ENCODE data around the gene ADGRB2. TPM values are rescaled to one million over a fixed set of nuclear protein-coding genes. Genes with fewer than 3 reads are reported as not detected.
A peak's percentile ranks its signal among the peaks of the same experiment; 100 is the strongest.

The ADGRB2 gene
- total RNA-seq, 1 donor from 2014 or later: 7.1 TPM

GRCh38 chr1:31732751-31733289 lies 31.3 kb downstream of the ADGRB2 start:
- no peak for DNase-seq (ENCODE audit: low spot score)
- Histone ChIP-seq H3K36me3 (no peaks in the 10 kb centered on the region), H4K20me1 (ENCODE audit: low read depth) (peaks cover 4% of the 10 kb centered on the region), H2AFZ (replicated peaks) (no peak overlapping the region), H3K27ac (no peak overlapping the region), H3K27me3 (no peaks in the 10 kb centered on the region), H3F3A (ENCODE audit: low read depth) (no peaks in the 10 kb centered on the region), H3K4me1 (no peaks in the 10 kb centered on the region), H3K9ac (peak overlapping the region; percentile 20), H3K4me3 (no peak overlapping the region), H3K4me2 (no peak overlapping the region), H3K79me2 (ENCODE audit: low read depth) (no peaks in the 10 kb centered on the region), H3K9me3 (ENCODE audit: low read depth) (no peaks in the 10 kb centered on the region)
- H3K9me3 Mint-ChIP-seq: no peaks in the 10 kb centered on the region
- peaks cover 4% of the 10 kb centered on the region for H3K27me3 Mint-ChIP-seq (ENCODE audit: insufficient read depth, low read depth)
- TF ChIP-seq CTCF (IDR thresholded peaks at IDR 0.05) (no peak), EZH2phosphoT487 (IDR thresholded peaks at IDR 0.05) (no peak), EZH2 (IDR thresholded peaks at IDR 0.05) (no peak)
- no peak overlapping the region for H3K4me3 Mint-ChIP-seq
- H3K4me1 Mint-ChIP-seq: peaks cover 12% of the 10 kb centered on the region
- H3K27ac Mint-ChIP-seq: peak overlapping the region; percentile 89
- peaks cover 9% of the 10 kb centered on the region for H3K36me3 Mint-ChIP-seq

DNA sequence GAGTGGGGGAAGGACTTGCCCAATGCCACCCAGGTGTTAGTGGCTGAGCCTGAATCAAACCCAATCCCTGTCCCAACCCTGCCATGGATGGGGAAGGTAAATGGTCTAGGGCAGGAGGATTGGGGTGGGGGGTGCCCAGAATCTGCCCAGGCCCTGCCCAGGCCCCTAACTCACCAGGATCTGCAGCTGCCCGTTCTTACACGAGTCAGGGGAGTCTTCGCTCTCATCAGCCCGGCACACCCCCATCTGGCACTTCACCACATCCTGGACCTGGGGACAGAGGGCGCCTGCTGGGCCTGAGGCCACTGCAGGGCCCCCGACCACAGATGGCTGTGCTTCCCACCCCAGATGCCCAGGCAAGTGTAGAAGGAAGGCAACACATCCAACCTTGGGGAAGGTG lies 31.8 kb downstream of the ADGRB2 start:
- Mint-ChIP-seq H3K27ac (no peak overlapping the region), H3K36me3 (peaks cover 7% of the 10 kb centered on the region), H3K4me3 (no peak overlapping the region), H3K9me3 (no peaks in the 10 kb centered on the region), H3K27me3 (ENCODE audit: insufficient read depth, low read depth) (peaks cover 4% of the 10 kb centered on the region), H3K4me1 (peaks cover 12% of the 10 kb centered on the region)
- no peak overlapping the region for H3K4me3 ChIP-seq
- H3K9me3 ChIP-seq (ENCODE audit: low read depth): no peaks in the 10 kb centered on the region
- no peaks in the 10 kb centered on the region for H3K27me3 ChIP-seq
- H3K4me1 ChIP-seq: no peaks in the 10 kb centered on the region
- peaks cover 4% of the 10 kb centered on the region for H4K20me1 ChIP-seq (ENCODE audit: low read depth)
- H3F3A ChIP-seq (ENCODE audit: low read depth): no peaks in the 10 kb centered on the region
- H3K9ac ChIP-seq: peak overlapping the region; percentile 20
- H3K36me3 ChIP-seq: no peaks in the 10 kb centered on the region
- H3K4me2 ChIP-seq: no peak overlapping the region
- TF ChIP-seq EZH2 (IDR thresholded peaks at IDR 0.05): no peak
- no peak for TF ChIP-seq EZH2phosphoT487 (IDR thresholded peaks at IDR 0.05)
- TF ChIP-seq CTCF (IDR thresholded peaks at IDR 0.05): no peak
- no peak for DNase-seq (ENCODE audit: low spot score)
- no peaks in the 10 kb centered on the region for H3K79me2 ChIP-seq (ENCODE audit: low read depth)
- no peak overlapping the region for H2AFZ ChIP-seq (replicated peaks)
- no peak overlapping the region for H3K27ac ChIP-seq

- peaks cover 17% of the 10 kb centered on the region for H3K4me1 Mint-ChIP-seq
- H4K20me1 ChIP-seq (ENCODE audit: low read depth): peaks cover 4% of the 10 kb centered on the region
- H3K27me3 Mint-ChIP-seq (ENCODE audit: insufficient read depth, low read depth): peaks cover 10% of the 10 kb centered on the region
- H3K4me2 ChIP-seq: no peak overlapping the region
- no peak overlapping the region for H3K4me3 ChIP-seq
- DNase-seq (ENCODE audit: low spot score): no peak
- TF ChIP-seq CTCF (IDR thresholded peaks at IDR 0.05) (no peak), EZH2phosphoT487 (IDR thresholded peaks at IDR 0.05) (no peak), EZH2 (IDR thresholded peaks at IDR 0.05) (no peak)
- no peaks in the 10 kb centered on the region for H3K9me3 Mint-ChIP-seq
- H3K27ac ChIP-seq: no peak overlapping the region
- no peaks in the 10 kb centered on the region for H3K79me2 ChIP-seq (ENCODE audit: low read depth)
- H3F3A ChIP-seq (ENCODE audit: low read depth): no peaks in the 10 kb centered on the region
- no peak overlapping the region for H3K9ac ChIP-seq
- H3K27me3 ChIP-seq: no peaks in the 10 kb centered on the region
- H2AFZ ChIP-seq (replicated peaks): no peak overlapping the region
- no peaks in the 10 kb centered on the region for H3K9me3 ChIP-seq (ENCODE audit: low read depth)
- no peaks in the 10 kb centered on the region for H3K4me1 ChIP-seq
- H3K27ac Mint-ChIP-seq: no peak overlapping the region
- peaks cover 5% of the 10 kb centered on the region for H3K36me3 Mint-ChIP-seq
- no peaks in the 10 kb centered on the region for H3K36me3 ChIP-seq
- H3K4me3 Mint-ChIP-seq: no peak overlapping the region
These were observed 33.0 kb downstream of the ADGRB2 start for GRCh38 chr1:31731049-31731565.
